Activated T-helper 1 cell treated with anti-CD3 and anti-CD28 coated beads, Interleukin-2, amount 50 U/mL, for 16 hours (primary cell): ENCODE measurements around the gene FOXL2NB.

ENCODE experiments used
- DNase-seq, 2 donors: peaks; one replicate each; pipeline ENCODE4 v3.0.0-alpha.2; 2020; ENCODE audit warnings: low read depth in 1 of 2, low spot score in 1 of 2

FOXL2NB gene

DNA sequence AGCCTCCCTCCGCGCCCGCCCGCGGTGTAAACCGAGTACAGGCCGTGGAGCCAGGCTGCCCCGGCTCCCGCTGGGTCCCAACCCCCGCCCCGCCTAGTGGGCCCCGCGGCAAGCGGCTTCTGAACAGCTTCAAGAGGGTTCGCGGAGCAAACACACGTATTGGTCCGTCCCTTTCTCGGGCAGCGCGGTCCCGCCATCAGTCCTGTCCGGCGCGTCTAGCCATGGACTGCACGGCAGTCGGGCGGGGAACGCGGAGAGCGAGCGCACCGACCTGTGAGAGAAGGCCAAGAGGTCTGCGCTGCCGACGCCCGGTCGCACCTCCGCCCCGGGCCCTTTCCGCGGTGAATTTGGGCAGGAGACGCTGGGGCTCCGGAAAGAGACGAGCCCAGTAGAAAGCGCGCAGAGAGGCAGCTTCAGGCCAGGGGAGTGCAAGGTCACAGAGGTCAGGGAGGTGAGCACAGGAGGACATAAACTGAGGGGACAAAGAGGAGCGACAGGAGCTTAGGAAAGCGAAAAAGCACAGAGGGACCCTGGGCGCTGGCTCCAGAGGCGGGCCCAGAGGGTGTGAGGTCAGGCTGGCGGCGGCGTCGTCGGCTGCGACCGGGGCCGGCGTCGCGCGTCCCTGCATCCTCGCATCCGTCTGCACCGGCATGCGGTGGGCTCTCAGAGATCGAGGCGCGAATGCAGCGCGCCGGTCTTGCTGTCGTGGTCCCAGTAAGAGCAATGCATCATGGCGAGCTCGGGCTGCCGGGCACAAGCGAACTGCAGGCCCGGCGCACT is 1.9 kb upstream of the FOXL2NB start:
- DNase-seq = no peak

DNA sequence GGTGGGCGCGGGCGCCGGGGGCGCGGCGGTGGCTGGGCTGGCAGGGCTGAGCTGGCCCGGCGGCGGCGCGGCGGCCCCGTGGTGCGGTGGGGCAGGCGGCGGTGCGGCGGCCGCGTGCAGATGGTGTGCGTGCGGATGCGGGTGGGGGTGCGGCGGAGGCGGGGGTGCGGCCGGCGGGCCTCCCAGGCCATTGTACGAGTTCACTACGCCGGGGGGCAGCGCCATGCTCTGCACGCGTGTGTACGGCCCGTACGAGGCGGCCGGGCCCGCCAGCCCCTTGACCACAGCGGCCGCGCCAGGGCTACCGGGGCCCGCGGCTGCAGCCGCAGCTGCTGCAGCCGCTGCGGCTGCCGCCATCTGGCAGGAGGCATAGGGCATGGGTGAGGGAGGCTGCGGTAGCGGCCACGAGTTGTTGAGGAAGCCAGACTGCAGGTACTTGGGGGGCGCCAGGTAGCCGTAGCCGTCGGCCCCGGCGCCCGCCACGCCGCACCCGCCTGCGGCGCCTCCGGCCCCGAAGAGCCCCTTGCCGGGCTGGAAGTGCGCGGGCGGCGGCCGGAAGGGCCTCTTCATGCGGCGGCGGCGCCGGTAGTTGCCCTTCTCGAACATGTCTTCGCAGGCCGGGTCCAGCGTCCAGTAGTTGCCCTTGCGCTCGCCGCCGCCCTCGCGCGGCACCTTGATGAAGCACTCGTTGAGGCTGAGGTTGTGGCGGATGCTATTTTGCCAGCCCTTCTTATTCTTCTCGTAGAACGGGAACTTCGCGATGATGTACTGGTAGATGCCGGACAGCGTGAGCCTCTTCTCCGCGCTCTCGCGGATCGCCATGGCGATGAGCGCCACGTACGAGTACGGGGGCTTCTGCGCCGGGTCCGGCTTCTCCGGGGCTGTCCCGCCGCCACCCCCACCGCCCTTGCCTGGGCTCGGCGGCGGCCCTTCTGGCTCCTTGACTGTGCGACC is 1.0 kb upstream of the FOXL2NB start:
- no peak for DNase-seq

GRCh38 chr3:138947495-138948121 is 591 bp downstream of the FOXL2NB start:
- no peak for DNase-seq

DNA sequence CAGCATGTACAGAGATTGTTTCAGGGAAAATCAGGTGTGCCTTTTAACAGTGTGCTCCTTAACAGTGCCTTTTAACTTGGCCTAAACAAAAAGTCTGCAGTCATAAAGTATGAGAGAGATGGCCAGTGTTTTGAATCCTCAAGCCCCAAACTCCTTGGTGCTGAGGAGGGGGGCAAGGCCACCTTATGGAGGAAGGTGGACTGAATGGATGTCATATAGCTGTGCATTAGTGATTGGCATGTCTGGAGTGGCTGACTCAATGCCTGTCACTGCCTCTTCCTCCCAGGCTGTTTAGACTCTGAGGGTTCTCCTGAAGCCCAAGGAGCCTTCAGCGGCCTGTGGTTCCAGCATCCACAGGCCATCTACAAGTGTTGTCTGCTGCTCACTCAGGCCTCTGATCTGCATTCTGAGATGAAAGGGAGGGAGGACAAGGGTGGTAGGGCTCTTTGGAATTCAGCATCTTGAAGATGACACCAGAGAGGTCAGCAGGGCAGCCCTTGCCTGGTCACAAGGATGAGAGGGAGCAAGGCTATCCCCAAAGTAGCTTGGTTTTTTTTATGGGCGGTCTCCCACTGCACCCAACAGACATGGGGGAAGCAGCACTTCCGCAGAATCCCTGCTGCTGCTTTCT is 1.5 kb downstream of the FOXL2NB start:
- DNase-seq = no peak

DNA sequence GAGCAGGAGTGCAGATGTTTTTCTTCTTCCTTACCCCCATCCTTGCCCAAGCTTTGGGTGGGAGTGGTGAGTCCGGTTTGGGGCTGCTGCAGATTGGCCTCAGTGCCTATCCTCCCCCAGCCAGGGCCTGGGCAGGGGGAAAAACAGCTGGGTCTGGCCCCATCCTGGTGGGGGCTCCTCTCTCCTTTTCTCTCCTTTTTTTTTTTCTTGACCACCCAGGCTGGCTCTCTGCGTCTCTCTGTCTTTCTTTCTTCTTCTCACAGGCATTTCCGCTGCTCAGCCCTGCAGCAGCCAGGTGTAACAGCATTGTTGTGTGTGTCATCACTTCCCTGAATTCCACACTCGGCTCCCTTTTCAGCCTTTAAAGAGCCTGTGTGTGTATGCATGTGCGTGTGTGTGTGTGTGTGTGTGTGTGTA is 2.0 kb downstream of the FOXL2NB start:
- DNase-seq = no peak

GRCh38 chr3:138949445-138950005 is 2.5 kb downstream of the FOXL2NB start:
- DNase-seq = no peak

GRCh38 chr3:138950006-138950644 is 3.1 kb downstream of the FOXL2NB start:
- DNase-seq = no peak

DNA sequence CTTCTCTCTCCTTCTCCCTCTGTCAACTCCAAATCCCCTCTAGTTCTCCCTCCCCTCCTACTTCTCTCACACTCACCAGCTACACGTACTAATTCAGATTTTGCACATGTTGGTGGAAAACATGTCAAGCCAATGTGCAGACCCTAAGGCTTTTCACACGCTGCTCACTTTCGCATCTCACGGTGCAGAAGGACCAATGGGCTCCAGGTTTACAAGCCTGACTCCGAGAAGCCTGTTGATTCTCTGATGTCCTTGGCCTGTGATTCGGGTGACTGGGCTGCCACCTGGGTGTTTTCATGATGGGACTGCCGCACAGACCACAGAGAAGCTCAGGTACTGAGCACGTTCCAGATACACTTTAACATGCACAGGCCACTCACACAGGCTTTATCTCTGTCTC is 3.7 kb downstream of the FOXL2NB start:
- no peak for DNase-seq

- no peak for DNase-seq
These were observed 13.4 kb downstream of the FOXL2NB start for GRCh38 chr3:138960417-138960852.

- no peak for DNase-seq
These were observed 16.0 kb downstream of the FOXL2NB start for GRCh38 chr3:138962854-138963560.

DNA sequence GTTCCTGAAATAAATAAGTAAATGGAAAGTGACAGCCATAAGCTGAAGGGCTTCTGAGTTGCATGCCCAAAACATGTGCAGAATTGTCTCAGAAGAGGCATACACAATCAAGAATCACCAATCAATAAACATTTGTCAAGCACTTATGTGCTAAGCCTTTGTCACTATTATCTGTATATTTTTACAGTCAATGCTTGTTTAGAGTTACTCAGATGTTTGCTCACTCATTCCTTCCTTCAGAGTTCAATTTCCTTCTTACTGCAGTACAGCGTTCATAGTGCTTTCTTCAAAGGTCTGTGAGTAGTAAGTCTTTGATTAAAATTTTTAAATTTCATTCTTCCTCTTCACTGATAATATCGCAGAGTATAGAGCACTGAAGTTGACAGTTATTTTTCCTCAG is 17.2 kb downstream of the FOXL2NB start:
- no peak for DNase-seq

DNA sequence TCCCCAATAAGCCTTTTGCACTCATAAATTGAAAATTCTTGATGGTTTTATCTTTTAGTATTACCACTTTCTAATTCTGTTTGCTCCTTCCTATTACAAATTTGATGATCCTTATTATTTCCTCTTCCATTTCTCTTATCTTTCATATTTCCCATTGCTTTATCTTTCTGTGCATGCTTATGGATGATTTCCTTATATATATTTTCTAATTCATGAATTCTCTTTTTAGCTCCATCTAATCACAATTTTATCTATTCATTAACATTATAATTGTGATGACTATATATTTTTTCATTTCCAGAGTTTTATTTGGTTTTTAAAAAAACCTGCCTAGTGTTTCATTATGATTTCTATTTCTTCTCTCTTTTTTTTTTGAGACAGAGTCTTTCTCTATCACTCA is 17.9 kb downstream of the FOXL2NB start:
- no peak for DNase-seq

- DNase-seq = no peak
These were observed 24.8 kb downstream of the FOXL2NB start for GRCh38 chr3:138971766-138972320.

GRCh38 chr3:138972941-138973340 is 25.9 kb downstream of the FOXL2NB start:
- no peak for DNase-seq

GRCh38 chr3:138974462-138974861 is 27.4 kb downstream of the FOXL2NB start:
- no peak for DNase-seq

DNA sequence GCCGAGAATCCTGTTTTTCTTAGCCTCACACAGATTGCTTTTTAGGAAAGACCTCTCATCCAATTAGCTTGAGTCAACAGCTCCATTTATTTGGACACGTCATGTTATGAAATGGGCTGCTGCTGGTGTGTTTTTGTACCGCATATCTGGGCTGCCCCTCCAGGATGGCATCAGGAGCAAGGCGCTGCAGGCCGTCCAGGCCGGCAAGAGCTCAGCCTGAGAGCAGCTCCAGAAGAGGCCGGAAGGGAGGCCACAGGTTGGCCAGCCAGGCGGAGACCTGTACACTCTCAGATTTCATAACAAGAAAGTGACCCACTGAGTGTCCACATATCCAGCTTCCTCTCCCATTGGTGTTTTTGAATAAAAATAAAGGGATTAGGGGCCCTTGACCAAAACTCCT is 28.3 kb downstream of the FOXL2NB start:
- no peak for DNase-seq

GRCh38 chr3:138976047-138976446 is 29.0 kb downstream of the FOXL2NB start:
- DNase-seq = no peak

DNA sequence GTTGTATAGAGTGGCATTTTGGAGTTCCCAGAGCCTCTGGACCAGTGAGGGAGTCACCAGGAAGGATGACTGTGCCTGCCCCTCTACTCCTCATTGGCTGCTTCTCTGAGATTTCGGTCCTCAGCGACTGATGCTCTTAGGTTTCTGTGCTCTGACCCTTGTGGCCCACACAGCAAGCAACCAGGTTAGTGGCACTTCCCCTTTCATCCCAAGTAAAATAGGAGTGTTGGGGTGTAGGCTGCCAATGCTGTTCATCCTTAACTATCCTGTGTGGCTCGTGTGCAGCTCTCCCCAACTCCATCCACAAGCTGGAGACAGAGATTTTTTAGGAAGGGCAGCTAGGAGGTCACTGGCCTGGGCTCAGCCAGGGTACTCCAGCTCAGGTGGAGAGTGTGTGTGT is 37.8 kb downstream of the FOXL2NB start:
- no peak for DNase-seq

GRCh38 chr3:138985932-138986331 is 38.9 kb downstream of the FOXL2NB start:
- DNase-seq = no peak
